ELR (cell line): Measurements from ENCODE around the gene TEX13A.

Experiments
- DNase-seq: peaks from one replicate; pipeline ENCODE4 v3.0.0-alpha.2; 2015; ENCODE audit warnings: low read depth

Gene TEX13A

GRCh38 chrX:105173071-105173470 is 47.4 kb downstream of the TEX13A start:
- no peak for DNase-seq
